Left ventricle myocardium superior (tissue), 1 donor: Measurements from ENCODE around the gene GPHN. TPM values are rescaled to one million over a fixed set of nuclear protein-coding genes. Genes with fewer than 3 reads are reported as not detected.
"Not testable (repeated sequence)": the region's sequence is repeated elsewhere in the genome, so short reads cannot be mapped to it uniquely, and the experiment has no call there.

Experiments
- ATAC-seq: fragments of 200-7000 bp; cut with Tn5 transposase; one replicate; pipeline ENCODE4 v1.9.1; 2020; ENCODE audit warnings: mild to moderate bottlenecking, moderate library complexity
- DNase-seq: peaks from one replicate; pipeline ENCODE4 v3.0.0-alpha.2; 2020
- intact Hi-C: fragments of 100-400 bp; cut with micrococcal nuclease; formaldehyde crosslinking; loops from one replicate; pipeline ENCODE4 v1.11.0; 2022
- total RNA-seq: library from RNA; stranded (reverse); fragmentation: NEBNext Ultra II Directional; extraction: Animal tissue kit (Norgen Biotek cat#: 25700); gene quantifications from one replicate; pipeline ENCODE4 v1.2.1, GENCODE V29; 2021
- donor health status: DM: no; HTN: yes; CAD: no; lungs with severe emphysema.

GPHN gene
- total RNA-seq, 1 donor from 2014 or later = 25.0 TPM

DNA sequence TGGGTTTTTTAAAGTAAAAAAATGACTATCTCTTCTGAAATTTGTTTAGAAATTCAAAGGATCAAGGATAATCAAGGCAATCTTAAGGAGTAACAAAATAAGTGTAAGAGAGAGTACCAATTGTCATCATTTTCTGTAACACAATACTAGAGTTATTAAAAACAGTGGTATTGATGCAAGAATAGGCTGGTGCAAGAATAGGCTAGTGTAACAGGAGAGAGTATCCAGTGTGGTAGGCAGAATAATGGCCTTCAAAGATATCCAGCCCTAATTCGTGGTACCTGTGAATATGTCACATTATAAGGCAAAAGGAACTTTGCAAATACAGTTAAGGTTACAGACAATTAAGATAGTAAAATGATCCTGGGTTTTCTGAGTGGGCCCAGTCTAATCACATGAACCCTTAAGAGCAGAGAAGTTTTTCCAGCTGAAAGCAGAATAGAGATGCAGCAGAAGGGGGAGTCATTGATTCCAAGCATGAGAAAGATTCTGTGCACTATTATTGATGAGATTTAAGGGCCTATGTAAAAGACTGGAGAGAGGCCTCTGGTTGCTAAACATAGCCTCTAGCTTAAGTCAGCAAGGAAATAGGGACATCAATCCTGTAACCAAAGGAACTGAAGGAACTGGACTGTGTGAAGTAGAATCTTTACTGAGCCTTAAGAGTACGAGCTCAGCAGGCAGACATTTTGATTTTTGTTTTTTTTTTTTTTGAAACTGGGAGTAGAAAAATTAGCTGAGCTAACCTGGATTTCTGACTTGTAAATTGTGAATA lies 134.1 kb downstream of the GPHN start:
- no peak for ATAC-seq
- DNase-seq = no peak
- intact Hi-C loops = no loop called here

GRCh38 chr14:66643344-66643743 lies 135.4 kb downstream of the GPHN start:
- ATAC-seq = no peak
- no peak for DNase-seq
- intact Hi-C loops = no loop called here

DNA sequence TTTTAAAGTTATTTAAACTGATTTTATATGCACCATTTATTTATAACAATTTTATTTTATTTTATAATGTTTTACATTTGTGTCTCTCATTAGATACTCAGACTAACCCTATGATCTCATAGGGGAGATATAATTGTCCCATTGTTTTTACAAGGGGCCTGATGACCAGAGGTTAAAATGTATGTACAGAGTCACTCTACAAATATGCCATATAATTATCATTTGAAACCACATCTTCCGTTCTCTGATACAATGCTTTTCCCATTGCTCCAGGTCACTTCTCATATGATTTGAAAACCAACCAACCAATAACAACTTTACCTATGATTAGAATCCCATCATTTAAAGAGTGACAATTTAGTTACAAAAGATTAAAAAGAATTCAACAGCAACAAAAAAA lies 137.8 kb downstream of the GPHN start:
- no peak for ATAC-seq
- no peak for DNase-seq
- intact Hi-C loops = no loop called here

DNA sequence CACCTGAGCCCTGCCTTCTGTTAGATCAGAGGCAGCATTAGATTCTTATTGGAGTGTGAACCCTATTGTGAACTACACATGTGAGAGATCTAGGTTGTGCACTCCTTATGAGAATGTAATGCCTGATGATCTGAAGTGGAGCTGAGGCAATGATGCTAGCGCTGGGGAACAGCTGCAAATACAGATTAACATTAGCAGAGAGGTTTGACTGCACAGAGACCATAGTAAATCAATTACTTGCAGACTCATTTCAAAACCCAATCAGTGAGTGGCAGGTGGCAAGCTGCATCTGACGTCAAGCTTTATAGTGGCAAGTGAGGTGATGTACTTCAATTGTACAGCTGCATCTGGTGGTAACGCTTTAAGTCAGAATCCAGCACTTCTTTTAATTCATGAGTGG lies 141.6 kb downstream of the GPHN start:
- ATAC-seq = no peak
- no peak for DNase-seq
- intact Hi-C loops = no loop called here

GRCh38 chr14:66650491-66650911 lies 142.6 kb downstream of the GPHN start:
- intact Hi-C loops = no loop called here
- DNase-seq = no peak
- peak; percentile 47 for ATAC-seq

GRCh38 chr14:66651536-66652220 lies 143.7 kb downstream of the GPHN start:
- ATAC-seq (no peak), DNase-seq (no peak)
- intact Hi-C loops = no loop called here

DNA sequence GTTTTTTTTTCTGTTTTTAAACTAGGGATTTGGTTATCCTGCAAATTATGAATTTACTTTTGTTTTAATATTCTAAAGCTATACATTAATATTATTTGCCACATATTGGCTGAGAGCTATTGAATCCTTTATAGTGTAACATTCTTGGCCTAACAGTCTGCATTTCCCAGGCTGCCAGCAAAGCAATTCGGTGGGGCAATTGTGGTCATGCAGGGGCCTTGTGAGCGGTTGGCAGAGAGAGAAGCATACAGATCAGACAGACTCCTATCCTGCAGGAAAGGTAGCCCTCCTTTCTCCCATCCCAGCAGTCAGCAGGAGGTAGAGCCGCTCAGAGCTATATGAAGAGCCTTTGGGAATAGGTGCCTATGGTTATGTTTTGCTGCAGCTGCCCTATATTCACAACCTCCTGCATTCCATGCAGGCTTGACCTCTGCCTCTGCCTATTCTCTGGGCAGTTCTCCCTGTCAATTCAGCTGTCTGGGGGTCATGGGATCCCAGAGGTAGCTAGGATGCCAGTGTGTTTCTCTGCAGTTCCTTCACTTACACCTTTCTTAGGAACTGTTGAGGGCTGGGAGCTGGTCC lies 144.7 kb downstream of the GPHN start:
- intact Hi-C loops = no loop called here
- ATAC-seq (no peak), DNase-seq (no peak)

- intact Hi-C loops = no loop called here
- ATAC-seq = no peak
- no peak for DNase-seq
Measured at GRCh38 chr14:66657780-66658179, 149.8 kb downstream of the GPHN start.

GRCh38 chr14:66662374-66662773 lies 154.4 kb downstream of the GPHN start:
- ATAC-seq = no peak
- intact Hi-C loops = no loop called here

GRCh38 chr14:66677780-66678179 lies 169.8 kb downstream of the GPHN start:
- ATAC-seq (no peak), DNase-seq (no peak)
- intact Hi-C loops = no loop called here

More at GRCh38 chr14:66662374-66662773, 154.4 kb downstream of the GPHN start:
- no peak for DNase-seq

GRCh38 chr14:66680216-66680615 lies 172.3 kb downstream of the GPHN start:
- ATAC-seq (no peak), DNase-seq (no peak)
- intact Hi-C loops = no loop called here

DNA sequence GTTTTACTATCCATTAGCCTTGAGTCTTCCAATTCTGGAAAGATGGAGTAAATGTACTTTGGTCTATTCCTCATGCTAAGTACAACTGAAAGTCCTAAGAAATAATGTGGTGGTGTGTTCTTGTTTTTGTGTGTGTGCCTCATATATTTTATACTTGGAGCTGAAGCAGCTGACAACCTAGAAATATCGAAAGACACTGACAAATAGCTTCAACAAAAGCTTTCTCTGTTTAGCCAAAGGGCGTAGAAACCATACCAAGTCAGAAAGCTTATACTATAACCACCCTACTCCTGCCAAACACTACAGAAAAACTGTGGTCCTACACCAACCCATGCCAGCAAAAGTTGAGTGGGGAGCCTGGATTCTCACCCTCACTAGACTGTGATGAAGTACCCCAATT lies 188.4 kb downstream of the GPHN start:
- intact Hi-C loops = no loop called here
- DNase-seq (no peak), ATAC-seq (no peak)

- ATAC-seq = no peak
- DNase-seq = no peak
- intact Hi-C loops = no loop called here
Measured at GRCh38 chr14:66698503-66698902, 190.6 kb downstream of the GPHN start.

DNA sequence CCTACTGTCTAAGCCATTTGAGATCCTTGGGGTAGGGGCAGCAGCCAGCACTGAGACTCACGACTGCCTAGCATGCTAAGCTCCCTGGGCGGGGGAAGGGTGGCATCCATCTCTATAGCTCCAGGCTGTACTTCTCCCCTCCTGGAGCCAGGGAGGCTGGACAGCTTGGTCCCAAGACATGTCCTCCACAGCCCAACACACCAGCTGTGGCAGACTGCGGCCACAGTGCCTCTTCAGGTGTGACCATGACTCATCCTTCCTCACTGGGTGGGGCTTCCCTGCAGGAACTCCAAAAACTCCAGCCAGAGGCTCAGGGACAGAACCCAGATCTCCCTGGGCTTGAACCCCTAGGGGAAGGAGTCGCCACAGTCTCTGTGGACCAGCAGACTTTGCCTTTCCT lies 193.9 kb downstream of the GPHN start:
- intact Hi-C loops = no loop called here
- DNase-seq (no peak), ATAC-seq (no peak)

GRCh38 chr14:66708267-66708666 lies 200.3 kb downstream of the GPHN start:
- intact Hi-C loops = no loop called here
- ATAC-seq (no peak), DNase-seq (no peak)

- DNase-seq = no peak
- intact Hi-C loops = no loop called here
- no peak for ATAC-seq
Measured at GRCh38 chr14:66709291-66709690, 201.3 kb downstream of the GPHN start.

GRCh38 chr14:66714291-66714690 lies 206.3 kb downstream of the GPHN start:
- intact Hi-C loops, DNase-seq: not testable (repeated sequence)

DNA sequence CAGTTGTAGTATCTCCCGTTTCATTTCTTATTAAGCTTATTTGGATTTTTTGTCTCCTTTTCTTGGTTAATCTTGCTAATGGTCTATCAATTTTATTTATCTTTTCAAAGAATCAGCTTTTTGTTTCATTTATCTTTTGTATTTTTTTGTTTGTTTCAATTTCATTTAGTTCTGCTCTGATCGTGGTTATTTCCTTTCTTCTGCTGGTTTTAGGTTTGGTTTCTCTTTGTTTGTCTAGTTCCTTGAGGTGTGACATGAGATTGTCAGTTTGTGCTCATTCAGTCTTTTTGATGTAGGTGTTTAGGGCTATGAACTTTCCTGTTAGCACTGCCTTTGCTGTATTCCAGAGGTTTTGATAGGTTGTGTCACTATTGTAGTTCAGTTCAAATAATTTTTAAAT lies 207.4 kb downstream of the GPHN start:
- DNase-seq, intact Hi-C loops, ATAC-seq: not testable (repeated sequence)

More at GRCh38 chr14:66714291-66714690, 206.3 kb downstream of the GPHN start:
- ATAC-seq = not testable (repeated sequence)

GRCh38 chr14:66716227-66716626 lies 208.3 kb downstream of the GPHN start:
- ATAC-seq (no peak), DNase-seq (no peak)
- intact Hi-C loops = no loop called here

DNA sequence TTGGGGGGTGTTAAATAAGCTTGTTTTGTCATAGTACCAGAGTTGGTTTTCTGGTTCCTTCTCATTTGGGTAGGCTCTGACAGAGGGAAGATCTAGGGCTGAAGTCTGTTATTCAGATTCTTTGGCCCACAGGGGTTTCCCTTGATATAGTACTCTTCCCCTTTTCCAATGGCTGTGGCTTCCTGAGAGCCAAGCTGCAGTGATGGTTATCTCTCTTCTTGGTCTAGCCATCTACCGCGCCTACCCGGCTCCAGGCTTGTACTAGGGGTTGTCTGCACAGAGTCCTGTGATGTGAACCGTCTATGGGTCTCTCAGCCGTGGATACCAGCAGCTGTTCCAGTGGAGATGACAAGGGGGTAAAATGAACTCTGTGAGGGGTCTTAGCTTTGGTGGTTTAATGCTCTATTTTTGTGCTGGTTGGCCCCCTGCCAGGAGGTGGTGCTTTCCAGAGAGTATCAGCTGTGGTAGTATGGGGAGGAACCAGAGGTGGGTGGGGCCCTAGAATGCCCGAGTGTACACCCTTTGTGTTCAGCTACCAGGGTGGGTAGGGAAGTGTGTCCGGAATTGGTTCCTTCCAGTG lies 209.7 kb downstream of the GPHN start:
- ATAC-seq = no peak
- intact Hi-C loops = no loop called here
- no peak for DNase-seq
